ENCODE data around the gene PDXP. TPM values are rescaled to one million over a fixed set of nuclear protein-coding genes. Genes with fewer than 3 reads are reported as not detected.

The PDXP gene
- total RNA-seq, 1 experiment from 2014 or later, result 24.5 TPM

DNA sequence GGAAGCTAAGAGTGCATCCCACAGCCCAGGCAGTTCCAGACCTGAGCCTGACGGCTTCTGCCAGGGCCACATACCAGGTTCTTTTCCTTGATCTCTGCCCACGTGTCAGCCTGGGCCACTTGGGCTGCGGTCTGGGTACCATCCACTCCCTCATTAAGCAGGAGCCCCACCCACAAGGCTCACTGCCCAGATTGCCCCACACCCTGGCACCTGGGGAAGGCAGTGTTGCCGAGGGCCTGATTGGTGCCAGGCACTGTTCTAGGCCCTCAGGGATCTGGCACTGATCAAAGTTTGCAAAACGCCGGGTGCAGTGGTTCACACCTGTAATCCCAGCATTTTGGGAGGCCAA is 34.5 kb upstream of the PDXP start:
- intact Hi-C loops (cut with micrococcal nuclease; ENCODE audit: unreplicated experiment), result loop anchor here (5.0 kb wide), 1 partner anchor 168 kb away; no protein-coding TSS in a partner anchor
- BruUV-seq (replicated peaks), result no TSS peak
- Histone ChIP-seq H3K9me3 (no peaks in the 10 kb centered on the region), H3K27me3 (replicated peaks; ENCODE audit: control insufficient read depth, insufficient read depth, low read length) (no peaks in the 10 kb centered on the region), H3K4me3 (ENCODE audit: low read depth, low read length) (no peak overlapping the region), H3K36me3 (ENCODE audit: control insufficient read depth, insufficient read depth, low read length) (no peaks in the 10 kb centered on the region), H3K4me1 (no peaks in the 10 kb centered on the region)
- no peak for DNase-seq
- ChIA-PET POLR2A (no interaction called here), CTCF (no interaction called here)
- H3K27me3 Mint-ChIP-seq (ENCODE audit: insufficient read depth, unreplicated experiment), result no peaks in the 10 kb centered on the region
- H3K36me3 Mint-ChIP-seq (ENCODE audit: insufficient read depth, unreplicated experiment), result peaks cover 31% of the 10 kb centered on the region
- no peak overlapping the region for H3K4me3 Mint-ChIP-seq (ENCODE audit: unreplicated experiment)
- no peaks in the 10 kb centered on the region for H3K4me1 Mint-ChIP-seq (ENCODE audit: low read depth, unreplicated experiment)
- no peak for TF ChIP-seq CTCF (IDR thresholded peaks at IDR 0.05; ENCODE audit: insufficient read depth in 1 of 2, low read depth in 1 of 2, low read length in 1 of 2, severe bottlenecking in 1 of 2, unreplicated experiment in 1 of 2)
- H3K27ac Mint-ChIP-seq (ENCODE audit: unreplicated experiment), result peak overlapping the region; percentile 25
- no peaks in the 10 kb centered on the region for H3K9me3 Mint-ChIP-seq (ENCODE audit: unreplicated experiment)

- DNase-seq, result no peak
- Mint-ChIP-seq H3K9me3 (ENCODE audit: unreplicated experiment) (no peaks in the 10 kb centered on the region), H3K36me3 (ENCODE audit: insufficient read depth, unreplicated experiment) (peaks cover 27% of the 10 kb centered on the region), H3K4me3 (ENCODE audit: unreplicated experiment) (no peak overlapping the region), H3K27ac (ENCODE audit: unreplicated experiment) (peak overlapping the region; percentile 25), H3K27me3 (ENCODE audit: insufficient read depth, unreplicated experiment) (no peaks in the 10 kb centered on the region), H3K4me1 (ENCODE audit: low read depth, unreplicated experiment) (no peaks in the 10 kb centered on the region)
- H3K27me3 ChIP-seq (replicated peaks; ENCODE audit: control insufficient read depth, insufficient read depth, low read length), result no peaks in the 10 kb centered on the region
- CTCF ChIA-PET, result interaction anchor here (1.2 kb wide), 1 partner anchor 16 kb away, joined by 6 read pairs; the partner anchor contains the start of gene GGA1
- no peak for TF ChIP-seq CTCF (IDR thresholded peaks at IDR 0.05; ENCODE audit: insufficient read depth in 1 of 2, low read depth in 1 of 2, low read length in 1 of 2, severe bottlenecking in 1 of 2, unreplicated experiment in 1 of 2)
- BruUV-seq (replicated peaks), result no TSS peak
- no peaks in the 10 kb centered on the region for H3K36me3 ChIP-seq (ENCODE audit: control insufficient read depth, insufficient read depth, low read length)
- POLR2A ChIA-PET, result interaction anchor here (0.5 kb wide), 1 partner anchor 65 kb away, joined by 3 read pairs; no protein-coding TSS in a partner anchor
- no peak overlapping the region for H3K4me3 ChIP-seq (ENCODE audit: low read depth, low read length)
- intact Hi-C loops (cut with micrococcal nuclease; ENCODE audit: unreplicated experiment), result loop anchor here (5.0 kb wide), 1 partner anchor 167 kb away; no protein-coding TSS in a partner anchor
- no peaks in the 10 kb centered on the region for H3K4me1 ChIP-seq
- H3K9me3 ChIP-seq, result no peaks in the 10 kb centered on the region
These were observed 33.6 kb upstream of the PDXP start for GRCh38 chr22:37624876-37625275.

- no peak overlapping the region for H3K27ac Mint-ChIP-seq (ENCODE audit: unreplicated experiment)
- no TSS peak for BruUV-seq (replicated peaks)
- Histone ChIP-seq H3K36me3 (ENCODE audit: control insufficient read depth, insufficient read depth, low read length) (no peaks in the 10 kb centered on the region), H3K9me3 (no peaks in the 10 kb centered on the region), H3K4me1 (no peaks in the 10 kb centered on the region), H3K4me3 (ENCODE audit: low read depth, low read length) (no peak overlapping the region), H3K27me3 (replicated peaks; ENCODE audit: control insufficient read depth, insufficient read depth, low read length) (no peaks in the 10 kb centered on the region)
- H3K27me3 Mint-ChIP-seq (ENCODE audit: insufficient read depth, unreplicated experiment), result no peaks in the 10 kb centered on the region
- DNase-seq, result no peak
- ChIA-PET POLR2A (no interaction called here), CTCF (interaction anchor here (1.2 kb wide), 1 partner anchor 17 kb away, joined by 6 read pairs; the partner anchor contains the start of gene GGA1)
- H3K4me3 Mint-ChIP-seq (ENCODE audit: unreplicated experiment), result no peak overlapping the region
- intact Hi-C loops (cut with micrococcal nuclease; ENCODE audit: unreplicated experiment), result no loop called here
- TF ChIP-seq CTCF (IDR thresholded peaks at IDR 0.05; ENCODE audit: insufficient read depth in 1 of 2, low read depth in 1 of 2, low read length in 1 of 2, severe bottlenecking in 1 of 2, unreplicated experiment in 1 of 2), result no peak
- peaks cover 27% of the 10 kb centered on the region for H3K36me3 Mint-ChIP-seq (ENCODE audit: insufficient read depth, unreplicated experiment)
- no peaks in the 10 kb centered on the region for H3K9me3 Mint-ChIP-seq (ENCODE audit: unreplicated experiment)
- H3K4me1 Mint-ChIP-seq (ENCODE audit: low read depth, unreplicated experiment), result no peaks in the 10 kb centered on the region
These were observed 32.8 kb upstream of the PDXP start for GRCh38 chr22:37625737-37626136.
